Measurements from ENCODE around the gene MAPK8IP1.
"Not testable (repeated sequence)": the region's sequence is repeated elsewhere in the genome, so short reads cannot be mapped to it uniquely, and the experiment has no call there.

Gene MAPK8IP1

DNA sequence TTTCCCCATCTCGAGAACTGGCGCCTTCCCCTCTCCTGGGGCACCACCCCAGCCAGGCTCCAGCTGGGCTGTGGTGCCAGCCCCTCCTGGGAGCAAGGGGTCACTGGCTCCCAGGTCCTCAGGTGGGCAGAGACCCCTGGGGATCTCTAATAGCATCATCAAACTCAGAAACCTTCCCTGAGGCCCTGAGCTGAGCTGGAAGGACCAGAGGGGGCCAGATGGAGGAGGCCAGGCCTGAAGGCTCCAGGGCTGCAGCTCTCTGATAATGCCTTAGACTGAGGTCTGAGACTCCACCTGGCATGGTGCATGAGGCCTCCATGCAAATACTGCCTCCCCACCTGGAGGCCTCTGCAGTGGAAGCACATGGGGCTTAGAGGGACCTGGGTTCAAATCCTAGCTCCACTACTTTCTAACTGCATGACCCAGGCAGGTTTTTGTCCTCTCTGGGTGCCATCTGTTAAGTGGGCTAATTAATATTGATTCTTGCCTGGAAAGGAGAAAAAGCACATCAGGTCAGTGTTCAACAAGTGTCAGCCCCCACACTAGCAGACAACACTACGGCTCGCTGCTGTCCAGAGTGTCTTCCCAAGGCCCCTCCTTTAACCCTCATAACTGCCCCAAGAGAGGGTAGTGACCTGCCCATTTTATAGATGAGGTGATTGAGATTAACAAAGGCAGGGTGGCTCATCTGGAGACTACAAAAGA, 1.5 kb downstream of the MAPK8IP1 start:
- DNase-seq, result no peak
- in situ Hi-C loops (cut with MboI; ENCODE audit: low pct_unique_long_range_greater_than_20kb, low sequenced_read_pairs), result no loop called here

DNA sequence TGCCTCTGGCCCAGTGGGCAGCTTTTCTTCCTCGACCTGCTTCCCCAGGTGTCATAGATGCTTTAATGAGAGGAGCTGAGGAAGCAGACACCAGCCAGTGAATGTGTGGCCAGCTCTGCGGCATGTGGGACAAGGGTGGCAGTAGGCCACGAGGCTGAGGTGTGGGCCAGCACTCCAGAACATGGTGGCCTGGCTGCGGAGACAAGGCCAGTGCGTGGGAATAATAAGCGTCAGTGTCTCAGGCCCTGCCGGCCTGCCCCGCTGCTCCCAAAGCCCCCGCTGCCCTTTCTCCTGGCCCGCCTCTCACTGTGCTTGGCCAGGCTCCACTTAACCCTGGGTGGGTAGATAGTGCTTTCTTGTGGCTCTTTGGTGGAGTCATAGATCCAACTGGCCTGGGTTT, 2.1 kb downstream of the MAPK8IP1 start:
- in situ Hi-C loops (cut with MboI; ENCODE audit: low pct_unique_long_range_greater_than_20kb, low sequenced_read_pairs), result no loop called here

DNA sequence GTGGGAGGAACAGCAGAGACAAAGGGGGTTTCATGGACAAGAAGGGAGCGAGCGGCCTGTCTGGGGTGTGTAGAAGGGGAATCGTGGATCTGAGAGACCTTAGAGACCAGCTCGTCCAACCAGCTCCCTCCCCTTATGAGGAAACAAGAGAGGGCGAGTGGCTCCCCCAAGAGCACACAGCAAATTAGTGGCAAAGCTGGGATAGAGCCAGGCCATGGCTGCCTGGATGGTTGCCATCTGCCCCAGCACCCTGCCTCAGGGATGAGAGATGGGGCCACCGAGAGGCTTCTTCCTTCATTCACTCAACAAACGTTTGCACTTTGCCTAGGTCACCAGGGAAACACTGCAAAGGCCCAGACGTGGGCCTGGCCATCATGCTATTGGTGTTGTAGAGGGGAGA, 4.1 kb downstream of the MAPK8IP1 start:
- DNase-seq, result no peak
- in situ Hi-C loops (cut with MboI; ENCODE audit: low pct_unique_long_range_greater_than_20kb, low sequenced_read_pairs), result no loop called here

More for the DNA sequence above, 2.1 kb downstream of the MAPK8IP1 start:
- no peak for DNase-seq

DNA sequence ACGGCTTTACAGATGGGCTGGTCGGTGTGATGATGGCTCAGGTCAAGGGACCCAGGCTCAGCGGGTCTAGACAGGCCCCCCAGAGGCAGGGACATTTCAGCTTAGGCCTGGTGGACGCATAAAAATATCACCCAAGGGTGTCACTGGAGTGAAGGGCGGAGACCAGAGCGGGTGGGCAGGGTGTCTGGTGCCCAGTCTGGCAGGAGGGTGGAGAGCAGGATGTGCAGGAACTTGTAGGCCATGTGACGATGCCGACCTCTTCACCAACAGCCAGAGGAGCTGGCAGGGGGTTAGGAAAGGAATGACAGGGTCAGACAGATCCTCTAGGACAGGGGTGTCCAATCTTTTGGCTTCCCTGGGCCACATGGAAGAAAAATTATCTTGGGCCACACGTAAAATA, 4.5 kb downstream of the MAPK8IP1 start:
- DNase-seq, result no peak
- in situ Hi-C loops (cut with MboI; ENCODE audit: low pct_unique_long_range_greater_than_20kb, low sequenced_read_pairs), result no loop called here

DNA sequence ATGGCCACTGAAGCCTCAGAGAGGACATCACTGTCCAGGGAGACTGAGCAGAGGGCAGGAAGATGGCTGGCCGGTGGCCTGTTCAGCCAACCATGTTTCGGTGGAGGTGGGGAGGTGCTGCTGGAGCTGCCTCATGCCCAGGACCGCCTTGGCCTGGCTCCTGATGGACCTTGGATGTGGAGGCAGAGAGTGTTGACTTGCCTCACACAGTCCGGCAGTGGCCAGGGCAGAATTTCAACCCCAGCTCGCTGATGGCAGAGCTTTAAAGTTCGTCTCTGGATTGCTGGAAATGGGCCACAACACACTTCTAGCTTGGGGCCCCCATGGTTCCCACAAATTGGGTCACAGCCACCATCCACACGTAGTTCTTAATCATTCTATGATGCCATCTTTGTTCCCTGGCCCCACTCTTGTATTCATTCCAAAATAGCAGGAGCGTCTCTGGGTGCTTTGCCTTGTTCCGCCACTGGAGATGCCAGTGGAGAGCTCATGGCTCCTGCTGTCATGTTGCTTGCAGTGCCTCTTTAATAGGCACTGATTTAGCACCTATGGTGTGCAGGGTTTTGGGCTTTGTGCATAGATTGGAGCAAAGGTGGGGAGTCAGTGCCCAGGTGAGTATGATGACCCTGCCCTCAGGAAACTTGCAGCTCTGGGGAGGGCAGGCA, 5.6 kb downstream of the MAPK8IP1 start:
- in situ Hi-C loops (cut with MboI; ENCODE audit: low pct_unique_long_range_greater_than_20kb, low sequenced_read_pairs), result no loop called here
- DNase-seq, result no peak

DNA sequence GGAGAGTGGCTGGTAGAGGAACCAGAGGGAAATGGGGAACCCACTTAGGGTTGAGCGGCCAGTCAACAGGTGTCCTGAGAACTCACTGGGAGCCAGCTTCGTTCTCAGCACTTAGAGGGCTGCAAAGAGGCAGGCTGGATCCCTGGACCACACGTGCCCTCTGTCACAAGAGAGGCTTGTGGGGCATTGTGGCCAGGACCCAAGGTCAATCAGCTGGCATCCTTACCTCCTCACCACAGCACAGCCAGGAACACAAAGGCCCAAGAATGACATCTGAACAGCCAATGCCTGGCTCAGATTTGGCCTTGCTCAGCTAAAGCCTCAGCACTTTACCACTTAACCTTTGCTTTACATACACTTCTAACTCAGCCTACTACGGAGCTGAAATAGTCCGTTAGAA, 7.4 kb downstream of the MAPK8IP1 start:
- in situ Hi-C loops (cut with MboI; ENCODE audit: low pct_unique_long_range_greater_than_20kb, low sequenced_read_pairs), result no loop called here
- no peak for DNase-seq

DNA sequence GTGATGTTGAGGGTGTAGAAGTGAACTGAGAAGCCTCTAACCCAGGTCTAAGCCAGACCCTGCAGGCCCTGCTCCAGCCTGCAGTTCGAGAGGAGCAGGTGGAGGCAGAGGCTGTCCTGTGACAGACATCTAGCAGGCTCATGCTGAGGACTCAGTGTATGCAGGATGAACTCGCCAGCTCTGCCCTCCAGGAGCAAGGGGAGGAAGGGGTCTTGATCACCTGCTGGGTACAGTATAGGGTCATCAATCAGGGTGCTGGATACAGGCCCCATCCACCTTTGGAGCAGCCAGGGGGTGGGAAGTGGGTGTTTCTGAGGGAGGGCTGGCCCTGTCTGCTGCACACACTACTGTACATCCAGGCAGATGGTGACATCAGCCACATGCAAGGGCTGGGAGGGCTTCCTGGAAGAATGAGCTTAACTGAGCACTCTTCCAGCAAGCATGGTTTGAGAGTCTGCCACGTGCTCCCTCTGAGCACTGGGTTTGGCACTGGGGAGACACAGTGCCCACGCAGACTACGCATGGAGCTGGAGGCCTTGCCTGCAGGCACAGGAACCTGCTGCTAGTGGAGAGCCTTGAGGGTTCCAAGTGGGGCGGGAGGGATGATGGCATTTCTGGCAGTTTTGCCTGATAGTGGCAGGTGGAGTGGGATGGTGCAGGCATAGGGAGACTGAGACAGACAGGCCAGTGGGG, 9.2 kb downstream of the MAPK8IP1 start:
- in situ Hi-C loops (cut with MboI; ENCODE audit: low pct_unique_long_range_greater_than_20kb, low sequenced_read_pairs), result no loop called here
- no peak for DNase-seq

DNA sequence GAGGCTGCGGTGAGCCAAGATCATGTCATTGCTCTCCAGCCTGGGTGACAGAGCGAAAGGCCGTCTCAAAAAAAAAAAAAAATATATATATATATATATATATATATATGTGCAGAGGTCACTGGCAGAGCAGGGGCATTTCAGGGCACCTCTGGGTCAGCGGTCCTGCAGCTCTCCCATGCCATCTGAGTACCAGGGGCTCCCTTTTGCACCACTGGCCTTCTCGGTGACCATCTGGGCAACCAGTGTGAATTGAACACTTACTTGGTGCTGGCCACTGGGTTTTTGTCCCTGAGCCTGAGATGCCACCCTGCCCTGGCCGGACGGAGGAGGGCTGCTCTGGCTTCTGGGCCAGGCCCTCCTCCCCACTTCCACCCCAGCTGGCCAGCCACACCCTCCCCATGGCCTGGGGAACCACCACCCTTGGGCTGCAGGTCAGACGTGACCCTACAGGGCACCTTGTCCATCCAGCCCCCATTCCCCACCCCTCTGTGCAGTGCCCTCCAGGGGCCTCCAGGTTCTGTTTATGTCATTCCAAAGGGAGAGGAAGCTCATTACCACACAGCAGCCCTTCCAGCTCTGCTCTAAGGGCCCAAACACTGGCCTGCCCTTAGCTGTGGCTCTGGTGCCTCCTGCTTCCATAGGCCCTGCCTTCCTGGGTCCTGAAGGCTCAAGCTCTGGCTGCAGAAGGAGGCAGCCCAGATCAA, 10.3 kb downstream of the MAPK8IP1 start:
- in situ Hi-C loops (cut with MboI; ENCODE audit: low pct_unique_long_range_greater_than_20kb, low sequenced_read_pairs), result no loop called here
- DNase-seq, result no peak

DNA sequence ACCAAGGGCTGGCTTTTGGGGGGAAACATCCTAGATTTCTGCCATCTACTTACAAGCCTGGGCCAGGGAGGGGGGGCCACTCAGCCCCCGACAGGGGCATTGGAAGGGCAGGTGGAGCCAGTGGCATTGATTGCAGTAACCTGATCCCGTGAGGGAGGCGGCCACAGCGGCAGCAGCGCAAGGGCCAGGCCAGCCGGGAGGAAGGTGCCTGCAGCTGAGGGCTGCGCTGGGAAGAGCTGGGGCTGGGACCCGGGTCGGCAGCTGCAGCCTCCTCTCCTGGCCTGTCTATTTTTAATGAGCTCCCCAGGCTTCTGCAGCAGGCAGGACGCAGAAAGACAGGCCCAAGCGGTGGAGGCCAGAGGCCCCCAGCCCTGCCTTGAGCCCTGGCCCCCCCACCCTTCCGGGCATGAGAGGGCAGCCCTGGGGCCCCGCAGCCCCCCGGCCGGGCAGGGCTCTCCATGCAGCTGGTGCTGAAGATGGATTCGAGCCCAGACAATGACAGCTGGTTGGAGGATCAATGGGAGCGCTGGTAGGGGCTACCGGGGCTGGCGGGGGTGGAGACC, 11.1 kb downstream of the MAPK8IP1 start:
- DNase-seq, result no peak
- in situ Hi-C loops (cut with MboI; ENCODE audit: low pct_unique_long_range_greater_than_20kb, low sequenced_read_pairs), result no loop called here

DNA sequence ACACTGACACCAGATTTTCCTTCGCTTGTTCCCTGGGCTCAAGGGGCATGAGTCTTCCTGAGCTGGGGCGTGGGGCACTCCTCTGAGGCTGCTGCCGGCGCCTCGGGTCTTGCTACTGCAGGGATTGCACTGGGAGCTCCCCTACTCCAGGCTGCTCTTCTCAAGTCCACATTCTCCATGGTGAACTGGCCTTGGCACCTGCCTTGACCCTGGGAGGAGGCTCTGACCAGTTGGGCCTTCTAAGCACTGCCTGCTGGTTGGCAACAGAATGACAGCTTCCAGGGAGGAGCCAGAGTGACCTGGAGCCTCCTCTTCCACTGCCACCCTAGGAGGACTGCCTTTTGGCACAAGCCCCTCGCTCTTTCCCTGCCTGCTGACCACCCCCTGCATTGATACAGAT, 12.1 kb downstream of the MAPK8IP1 start:
- in situ Hi-C loops (cut with MboI; ENCODE audit: low pct_unique_long_range_greater_than_20kb, low sequenced_read_pairs), result no loop called here
- DNase-seq, result no peak

DNA sequence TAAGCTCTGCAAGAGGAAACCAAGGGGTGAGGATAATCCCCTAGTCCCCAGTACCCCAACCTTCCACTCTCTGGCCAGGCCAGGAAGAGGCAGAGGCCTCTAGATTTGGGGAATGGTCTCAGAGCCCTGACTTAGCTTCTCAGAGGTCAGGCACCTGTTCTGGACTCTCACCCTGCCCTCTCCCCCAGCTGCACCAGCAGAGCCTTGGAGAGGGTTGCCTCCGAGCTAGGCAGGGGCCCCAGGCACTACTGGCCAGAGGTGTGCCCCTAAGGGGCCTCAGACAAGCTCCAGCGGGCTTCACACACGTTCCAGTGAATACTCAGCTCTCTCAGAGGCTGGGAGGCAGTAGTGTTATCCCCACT, 13.6 kb downstream of the MAPK8IP1 start:
- in situ Hi-C loops (cut with MboI; ENCODE audit: low pct_unique_long_range_greater_than_20kb, low sequenced_read_pairs), result no loop called here
- no peak for DNase-seq

DNA sequence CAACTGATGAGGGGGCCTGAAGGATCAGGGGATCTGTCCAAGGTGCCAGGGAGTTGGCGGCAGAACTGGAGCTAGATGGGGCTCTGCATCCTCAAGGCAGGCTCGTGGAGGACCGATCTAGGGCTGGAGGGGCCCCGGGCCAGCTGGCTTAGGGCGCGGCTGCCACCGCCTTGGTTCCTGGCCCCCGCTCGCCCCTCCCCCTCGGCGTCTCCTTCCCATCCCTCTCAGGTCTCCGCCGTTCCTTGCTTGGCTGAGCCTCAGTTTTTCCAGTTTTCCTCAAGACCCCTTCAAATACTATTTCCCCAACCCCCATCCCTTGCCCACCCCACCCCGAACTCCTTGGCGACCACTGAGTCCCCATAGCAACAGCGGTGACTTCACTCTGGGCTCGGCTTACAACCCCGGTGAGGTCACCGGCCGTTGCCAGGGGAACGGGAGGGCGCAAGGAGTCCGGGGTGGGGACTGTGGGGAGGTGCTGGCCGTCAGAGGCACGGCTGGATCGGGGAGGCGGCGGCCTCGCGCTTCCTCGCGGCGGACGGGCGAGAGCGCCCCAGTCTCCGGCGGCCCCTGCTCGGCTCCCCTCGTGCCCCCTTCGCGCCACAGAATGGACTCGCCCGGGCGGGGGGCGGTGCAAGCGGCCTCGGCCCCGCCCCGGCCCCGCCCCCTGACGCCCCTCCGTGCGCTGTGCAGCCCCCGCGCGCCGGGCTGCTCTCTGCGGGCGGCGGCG, 14.2 kb downstream of the MAPK8IP1 start:
- peak; percentile 57 for DNase-seq
- in situ Hi-C loops (cut with MboI; ENCODE audit: low pct_unique_long_range_greater_than_20kb, low sequenced_read_pairs), result no loop called here

DNA sequence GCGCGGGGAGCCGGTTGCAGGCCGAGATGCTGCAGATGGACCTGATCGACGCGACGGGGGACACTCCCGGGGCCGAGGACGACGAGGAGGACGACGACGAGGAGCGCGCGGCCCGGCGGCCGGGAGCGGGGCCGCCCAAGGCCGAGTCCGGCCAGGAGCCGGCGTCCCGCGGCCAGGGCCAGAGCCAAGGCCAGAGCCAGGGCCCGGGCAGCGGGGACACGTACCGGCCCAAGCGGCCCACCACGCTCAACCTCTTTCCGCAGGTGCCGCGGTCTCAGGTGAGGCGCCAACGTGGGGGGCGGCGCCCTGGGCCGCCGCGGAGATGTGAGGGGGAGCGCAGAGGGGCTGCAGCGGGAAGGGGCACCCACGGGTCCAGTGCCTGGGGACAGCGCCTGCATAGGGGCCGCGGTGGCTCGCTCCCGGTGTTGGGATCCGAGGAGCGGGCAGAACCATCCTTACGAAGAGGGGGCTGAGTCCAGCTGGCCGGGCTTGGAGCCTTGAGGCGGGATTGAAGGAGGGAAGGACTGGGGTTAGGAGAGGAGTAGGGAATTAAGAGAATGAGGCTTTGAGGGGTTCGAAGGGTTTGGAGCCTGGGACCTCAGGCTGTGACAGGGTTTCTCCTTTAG, 14.8 kb downstream of the MAPK8IP1 start:
- in situ Hi-C loops (cut with MboI; ENCODE audit: low pct_unique_long_range_greater_than_20kb, low sequenced_read_pairs); DNase-seq: not testable (repeated sequence)

DNA sequence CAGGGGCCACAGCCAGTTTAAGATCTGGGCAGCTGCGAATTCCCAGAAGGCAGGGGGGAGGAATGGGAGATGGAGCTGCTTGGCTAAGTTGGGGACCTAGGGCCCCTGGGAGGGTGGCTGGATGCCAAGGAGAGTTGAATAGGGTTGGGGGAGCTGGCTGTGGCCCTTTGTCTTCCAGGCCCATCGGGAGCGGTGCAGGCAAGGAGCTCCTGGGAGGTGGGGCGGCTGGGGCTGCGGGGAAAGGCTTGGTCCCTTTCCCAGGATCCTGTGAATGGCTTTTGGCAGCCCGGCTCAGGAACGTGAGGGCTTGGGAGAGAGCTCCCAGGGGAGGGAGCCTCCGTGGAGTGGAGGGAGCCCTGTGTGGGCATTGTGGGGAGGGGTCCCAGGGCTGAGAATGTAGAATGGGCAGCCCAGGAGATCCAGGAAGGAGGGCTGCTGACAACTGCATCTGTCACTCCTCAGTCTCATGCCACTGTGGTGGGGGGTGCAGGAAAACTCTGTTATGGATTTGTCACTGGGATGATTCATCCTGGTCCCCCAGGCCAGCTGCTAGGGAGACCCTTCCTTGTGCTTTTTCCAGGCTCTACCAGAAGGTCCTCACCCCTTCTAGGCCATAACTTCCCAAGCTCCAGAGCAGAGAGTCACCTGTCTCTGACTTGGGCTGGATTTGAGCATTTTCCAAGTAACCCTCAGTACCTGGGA, 15.6 kb downstream of the MAPK8IP1 start:
- no peak for DNase-seq
- in situ Hi-C loops (cut with MboI; ENCODE audit: low pct_unique_long_range_greater_than_20kb, low sequenced_read_pairs), result no loop called here

DNA sequence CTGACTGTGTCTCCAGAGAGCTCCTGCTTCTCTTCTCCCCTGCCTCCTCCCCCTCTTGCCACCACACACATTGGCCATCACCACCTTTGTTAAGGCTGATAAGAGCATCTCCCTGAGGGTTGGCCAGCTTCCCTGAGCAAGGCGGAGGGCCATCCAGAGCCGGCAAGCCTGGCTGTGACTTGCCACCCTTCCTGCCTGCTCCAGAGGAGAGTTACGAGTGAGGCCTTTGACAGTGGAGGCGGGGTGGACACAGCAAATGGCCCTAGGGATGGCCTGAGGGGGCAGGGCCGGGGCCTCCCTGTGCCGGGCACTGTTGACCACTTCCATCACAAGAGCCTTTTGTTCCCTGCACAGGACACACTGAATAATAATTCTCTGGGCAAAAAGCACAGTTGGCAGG, 16.2 kb downstream of the MAPK8IP1 start:
- in situ Hi-C loops (cut with MboI; ENCODE audit: low pct_unique_long_range_greater_than_20kb, low sequenced_read_pairs), result no loop called here
- DNase-seq, result no peak

DNA sequence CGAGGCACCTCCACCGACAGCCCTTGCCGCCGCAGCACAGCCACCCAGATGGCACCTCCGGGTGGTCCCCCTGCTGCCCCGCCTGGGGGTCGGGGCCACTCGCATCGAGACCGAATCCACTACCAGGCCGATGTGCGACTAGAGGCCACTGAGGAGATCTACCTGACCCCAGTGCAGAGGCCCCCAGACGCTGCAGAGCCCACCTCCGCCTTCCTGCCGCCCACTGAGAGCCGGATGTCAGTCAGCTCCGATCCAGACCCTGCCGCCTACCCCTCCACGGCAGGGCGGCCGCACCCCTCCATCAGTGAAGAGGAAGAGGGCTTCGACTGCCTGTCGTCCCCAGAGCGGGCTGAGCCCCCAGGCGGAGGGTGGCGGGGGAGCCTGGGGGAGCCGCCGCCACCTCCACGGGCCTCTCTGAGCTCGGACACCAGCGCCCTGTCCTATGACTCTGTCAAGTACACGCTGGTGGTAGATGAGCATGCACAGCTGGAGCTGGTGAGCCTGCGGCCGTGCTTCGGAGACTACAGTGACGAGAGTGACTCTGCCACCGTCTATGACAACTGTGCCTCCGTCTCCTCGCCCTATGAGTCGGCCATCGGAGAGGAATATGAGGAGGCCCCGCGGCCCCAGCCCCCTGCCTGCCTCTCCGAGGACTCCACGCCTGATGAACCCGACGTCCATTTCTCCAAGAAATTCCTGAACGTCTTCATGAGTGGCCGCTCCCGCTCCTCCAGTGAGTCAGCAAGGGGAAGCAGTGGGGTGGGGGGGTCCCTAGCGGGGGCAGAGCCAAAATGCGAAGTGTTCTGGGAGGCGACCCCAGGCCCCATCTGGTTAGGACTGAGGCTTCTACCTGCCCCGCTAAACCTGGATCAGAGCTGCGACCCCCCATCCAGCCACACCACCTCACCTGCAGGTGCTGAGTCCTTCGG, 17.3 kb downstream of the MAPK8IP1 start:
- no peak for DNase-seq
- in situ Hi-C loops (cut with MboI; ENCODE audit: low pct_unique_long_range_greater_than_20kb, low sequenced_read_pairs), result no loop called here

DNA sequence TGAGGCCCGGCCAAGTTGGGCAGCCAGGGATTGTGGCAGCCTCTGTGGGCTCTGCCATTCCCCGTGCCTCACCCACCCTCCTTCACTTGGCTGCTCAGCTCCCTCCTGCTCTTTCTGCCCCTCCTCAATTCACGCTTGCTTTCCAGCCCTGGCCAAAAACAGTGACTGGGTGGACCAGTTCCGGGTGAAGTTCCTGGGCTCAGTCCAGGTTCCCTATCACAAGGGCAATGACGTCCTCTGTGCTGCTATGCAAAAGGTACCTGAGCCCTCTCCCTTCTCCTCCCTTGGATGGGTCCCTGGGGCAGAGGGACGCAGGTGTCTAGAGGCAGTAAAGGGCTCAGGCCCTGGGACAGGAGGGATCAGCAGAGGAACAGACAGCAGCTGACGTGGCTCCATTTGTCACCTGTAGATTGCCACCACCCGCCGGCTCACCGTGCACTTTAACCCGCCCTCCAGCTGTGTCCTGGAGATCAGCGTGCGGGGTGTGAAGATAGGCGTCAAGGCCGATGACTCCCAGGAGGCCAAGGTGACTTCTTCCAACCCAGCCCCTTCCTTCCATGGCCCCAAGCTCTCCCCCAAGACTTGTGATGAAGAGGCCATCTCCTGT, 19.0 kb downstream of the MAPK8IP1 start:
- no peak for DNase-seq
- in situ Hi-C loops (cut with MboI; ENCODE audit: low pct_unique_long_range_greater_than_20kb, low sequenced_read_pairs), result no loop called here

Measured in KBM-7 (cell line).